Thoracic aorta (tissue), 2 donors: Measurements from ENCODE around the gene IGF2BP3. TPM values are rescaled to one million over a fixed set of nuclear protein-coding genes. Genes with fewer than 3 reads are reported as not detected.

ENCODE experiments used
- ATAC-seq: fragments of 150-250 bp; one replicate; pipeline ENCODE4 v1.8.0; 2017; ENCODE audit warnings: low read depth; ENCODE audit not compliant: insufficient number of reproducible peaks, low FRiP score
- DNase-seq: peaks from one replicate; pipeline ENCODE4 v3.0.0-alpha.2; 2020; ENCODE audit warnings: low spot score
- H3K27ac ChIP-seq, 2 donors: fragments of 200-600 bp; sonication (generic); 1 replicate in 1 of 2; 2 replicates in 1 of 2; pipeline ENCODE4 v1.5.1; 2016; ENCODE audit warnings: mild to moderate bottlenecking in 2 of 2, moderate library complexity in 2 of 2
- H3K27me3 ChIP-seq: fragments of 200-600 bp; sonication (generic); replicated peaks from 2 replicates; pipeline ENCODE4 v1.6.0; 2016; ENCODE audit warnings: mild to moderate bottlenecking; ENCODE audit not compliant: insufficient read depth
- H3K36me3 ChIP-seq: fragments of 200-600 bp; sonication (generic); one replicate; pipeline ENCODE4 v1.5.1; 2016
- H3K4me1 ChIP-seq, 2 donors: fragments of 200-600 bp; sonication (generic); 1 replicate in 1 of 2; 2 replicates in 1 of 2; pipeline versions ENCODE4 v1.5.1 to v1.6.0; 2016; ENCODE audit warnings: low read depth in 2 of 2, mild to moderate bottlenecking in 1 of 2; ENCODE audit not compliant: control insufficient read depth in 1 of 2
- H3K4me3 ChIP-seq: fragments of 200-600 bp; sonication (generic); 2 replicates; pipeline ENCODE4 v1.5.1; 2016; ENCODE audit warnings: mild to moderate bottlenecking
- H3K9me3 ChIP-seq: fragments of 200-600 bp; sonication (generic); 2 replicates; pipeline ENCODE4 v1.5.1; 2016
- total RNA-seq, 2 donors: library from RNA; depleted of rRNA; stranded (reverse); fragments of >200 nt; gene quantifications; one replicate each; pipeline versions ENCODE4 v1.1.0 to v1.2.3, GENCODE V29; 2016
- TF ChIP-seq, protein P1 (sequence below): fragments of 200-600 bp; sonication (generic); IDR thresholded peaks from one replicate; pipeline ENCODE4 v1.5.1; 2019; ENCODE audit warnings: antibody characterized with exemption

IGF2BP3 gene
- total RNA-seq, 2 donors from 2014 or later: 0.27 to 8.1 TPM

DNA sequence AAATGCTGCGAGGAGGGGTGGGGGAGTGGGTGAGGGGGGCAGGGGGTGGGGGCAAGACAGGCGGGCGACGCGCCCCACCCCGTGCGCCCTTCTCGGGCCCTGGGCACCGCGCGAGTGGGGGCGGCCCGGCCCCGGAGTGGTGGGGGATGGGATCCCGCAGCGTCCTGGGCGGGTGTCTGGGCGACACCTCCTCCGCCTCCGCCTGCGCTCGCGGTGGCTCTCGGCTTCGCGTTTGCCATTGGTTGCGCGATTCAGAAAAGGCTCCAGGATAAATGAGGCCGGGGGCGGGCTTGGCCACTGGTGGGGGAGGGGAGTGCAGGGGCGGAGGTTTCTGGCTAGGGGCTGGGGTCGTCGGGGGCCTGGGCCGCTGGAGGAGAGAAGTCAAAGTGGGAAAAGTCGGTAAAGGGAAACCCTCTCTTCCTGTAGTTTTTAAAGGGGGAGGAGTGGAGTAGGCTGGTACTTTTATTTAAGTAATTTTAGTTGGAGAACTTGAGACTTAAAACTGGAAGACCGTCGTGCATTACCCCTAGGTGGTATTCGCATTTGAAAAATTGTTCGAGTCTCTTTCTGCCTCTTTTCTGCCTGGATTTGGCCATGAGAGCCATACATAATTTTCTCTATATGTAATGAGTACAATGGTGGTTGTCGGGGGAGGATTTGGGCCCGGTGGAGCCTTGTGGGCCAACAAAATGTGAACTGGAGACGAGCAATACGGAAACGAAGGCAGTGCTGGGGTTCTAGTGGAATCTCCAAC is 992 bp upstream of the IGF2BP3 start:
- no peaks in the 10 kb centered on the region for H3K9me3 ChIP-seq
- peak overlapping the region; percentile 61 for H3K4me3 ChIP-seq
- H3K4me1 ChIP-seq: peaks cover 33 to 46% of the 10 kb centered on the region in 2 donors
- ATAC-seq: no peak
- H3K36me3 ChIP-seq: no peaks in the 10 kb centered on the region
- no peak overlapping the region for H3K27ac ChIP-seq
- DNase-seq: no peak
- TF ChIP-seq, protein P1, sequence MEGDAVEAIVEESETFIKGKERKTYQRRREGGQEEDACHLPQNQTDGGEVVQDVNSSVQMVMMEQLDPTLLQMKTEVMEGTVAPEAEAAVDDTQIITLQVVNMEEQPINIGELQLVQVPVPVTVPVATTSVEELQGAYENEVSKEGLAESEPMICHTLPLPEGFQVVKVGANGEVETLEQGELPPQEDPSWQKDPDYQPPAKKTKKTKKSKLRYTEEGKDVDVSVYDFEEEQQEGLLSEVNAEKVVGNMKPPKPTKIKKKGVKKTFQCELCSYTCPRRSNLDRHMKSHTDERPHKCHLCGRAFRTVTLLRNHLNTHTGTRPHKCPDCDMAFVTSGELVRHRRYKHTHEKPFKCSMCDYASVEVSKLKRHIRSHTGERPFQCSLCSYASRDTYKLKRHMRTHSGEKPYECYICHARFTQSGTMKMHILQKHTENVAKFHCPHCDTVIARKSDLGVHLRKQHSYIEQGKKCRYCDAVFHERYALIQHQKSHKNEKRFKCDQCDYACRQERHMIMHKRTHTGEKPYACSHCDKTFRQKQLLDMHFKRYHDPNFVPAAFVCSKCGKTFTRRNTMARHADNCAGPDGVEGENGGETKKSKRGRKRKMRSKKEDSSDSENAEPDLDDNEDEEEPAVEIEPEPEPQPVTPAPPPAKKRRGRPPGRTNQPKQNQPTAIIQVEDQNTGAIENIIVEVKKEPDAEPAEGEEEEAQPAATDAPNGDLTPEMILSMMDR: no peak
- peaks cover 72% of the 10 kb centered on the region for H3K27me3 ChIP-seq

DNA sequence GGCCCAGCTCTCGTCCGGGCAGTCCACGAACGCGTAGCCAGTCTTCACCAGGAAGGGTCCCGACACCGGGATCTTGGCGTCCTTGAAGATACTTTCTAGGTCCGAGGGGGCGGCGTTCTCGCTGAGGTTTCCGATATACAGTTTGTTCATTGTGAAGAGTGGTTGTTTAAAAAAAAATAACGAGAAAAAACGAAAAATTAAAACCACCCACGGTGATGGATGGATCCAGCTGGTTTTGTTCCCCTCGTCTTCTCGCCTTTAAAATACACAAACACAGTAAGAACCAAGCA is 385 bp downstream of the IGF2BP3 start:
- Histone ChIP-seq H3K27ac (no peak overlapping the region), H3K36me3 (no peaks in the 10 kb centered on the region), H3K4me1 (peaks cover 33 to 46% of the 10 kb centered on the region in 2 donors), H3K4me3 (peak overlapping the region; percentile 61), H3K27me3 (peaks cover 60% of the 10 kb centered on the region), H3K9me3 (no peaks in the 10 kb centered on the region)
- ATAC-seq (no peak), DNase-seq (no peak)
- TF ChIP-seq, protein P1: no peak

- Histone ChIP-seq H3K4me3 (peak overlapping the region; percentile 61), H3K4me1 (peaks cover 31 to 41% of the 10 kb centered on the region in 2 donors), H3K36me3 (no peaks in the 10 kb centered on the region), H3K27ac (no peak overlapping the region), H3K27me3 (peaks cover 55% of the 10 kb centered on the region), H3K9me3 (no peaks in the 10 kb centered on the region)
- TF ChIP-seq, protein P1: no peak
- DNase-seq: no peak
- no peak for ATAC-seq
Observed at GRCh38 chr7:23469150-23469960, 936 bp downstream of the IGF2BP3 start.

DNA sequence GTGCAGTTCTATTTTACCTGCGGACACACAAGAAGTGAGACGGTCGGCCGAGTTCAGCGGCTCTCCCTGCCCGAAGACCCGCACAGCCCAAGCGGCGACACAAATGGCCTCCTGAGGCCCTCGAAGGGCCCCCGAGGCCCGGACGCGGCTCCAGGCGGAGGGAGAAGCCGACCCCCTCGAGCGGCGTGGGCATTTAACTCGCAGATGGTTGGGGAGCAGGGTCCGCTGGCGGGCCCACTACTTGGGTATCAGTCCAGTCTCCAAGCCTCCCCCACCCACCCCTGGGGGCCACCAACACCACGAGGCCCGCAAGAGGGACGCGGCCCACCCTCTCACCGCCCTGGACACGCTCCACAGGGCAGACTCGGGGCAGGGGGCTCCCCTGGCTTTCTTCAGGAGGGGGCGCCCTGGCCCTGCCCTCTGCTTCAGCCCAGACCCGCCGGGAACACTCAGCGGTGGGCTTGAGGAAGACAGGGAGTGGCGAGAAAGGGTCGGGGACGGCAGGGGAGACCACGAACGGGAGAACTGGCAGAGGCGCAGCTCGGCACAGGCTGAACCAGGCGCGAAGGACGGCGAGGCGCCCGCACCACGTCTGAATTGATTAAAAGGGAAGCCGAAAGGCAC is 1.7 kb downstream of the IGF2BP3 start:
- ATAC-seq (no peak), DNase-seq (no peak)
- H3K4me1 ChIP-seq: peaks cover 24 to 34% of the 10 kb centered on the region in 2 donors
- H3K27me3 ChIP-seq: peaks cover 48% of the 10 kb centered on the region
- H3K9me3 ChIP-seq: no peaks in the 10 kb centered on the region
- peak overlapping the region; percentile 61 for H3K4me3 ChIP-seq
- H3K27ac ChIP-seq: no peak overlapping the region
- no peaks in the 10 kb centered on the region for H3K36me3 ChIP-seq
- TF ChIP-seq, protein P1: no peak
